ENCODE results near the gene MMP23B.

DNA sequence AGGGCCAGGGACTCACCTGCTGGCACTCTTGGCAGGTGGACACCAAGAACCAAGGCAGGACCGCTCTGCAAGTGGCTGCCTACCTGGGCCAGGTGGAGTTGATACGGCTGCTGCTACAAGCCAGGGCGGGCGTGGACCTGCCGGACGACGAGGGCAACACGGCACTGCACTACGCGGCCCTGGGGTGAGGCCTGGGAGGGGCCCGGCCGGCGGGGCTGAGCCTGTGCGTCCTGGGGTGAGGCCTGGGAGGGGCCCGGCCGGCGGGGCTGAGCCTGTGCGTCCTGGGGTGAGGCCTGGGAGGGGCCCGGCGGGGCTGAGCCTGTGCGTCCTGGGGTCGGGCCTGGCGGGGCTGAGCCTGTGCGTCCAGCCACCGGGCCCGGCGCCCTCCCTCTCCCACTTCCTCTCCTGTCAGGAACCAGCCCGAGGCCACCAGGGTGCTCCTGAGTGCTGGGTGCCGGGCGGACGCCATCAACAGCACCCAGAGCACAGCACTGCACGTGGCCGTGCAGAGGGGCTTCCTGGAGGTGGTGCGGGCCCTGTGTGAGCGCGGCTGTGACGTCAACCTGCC is 4.6 kb upstream of the MMP23B start:
- TF ChIP-seq, protein P1, sequence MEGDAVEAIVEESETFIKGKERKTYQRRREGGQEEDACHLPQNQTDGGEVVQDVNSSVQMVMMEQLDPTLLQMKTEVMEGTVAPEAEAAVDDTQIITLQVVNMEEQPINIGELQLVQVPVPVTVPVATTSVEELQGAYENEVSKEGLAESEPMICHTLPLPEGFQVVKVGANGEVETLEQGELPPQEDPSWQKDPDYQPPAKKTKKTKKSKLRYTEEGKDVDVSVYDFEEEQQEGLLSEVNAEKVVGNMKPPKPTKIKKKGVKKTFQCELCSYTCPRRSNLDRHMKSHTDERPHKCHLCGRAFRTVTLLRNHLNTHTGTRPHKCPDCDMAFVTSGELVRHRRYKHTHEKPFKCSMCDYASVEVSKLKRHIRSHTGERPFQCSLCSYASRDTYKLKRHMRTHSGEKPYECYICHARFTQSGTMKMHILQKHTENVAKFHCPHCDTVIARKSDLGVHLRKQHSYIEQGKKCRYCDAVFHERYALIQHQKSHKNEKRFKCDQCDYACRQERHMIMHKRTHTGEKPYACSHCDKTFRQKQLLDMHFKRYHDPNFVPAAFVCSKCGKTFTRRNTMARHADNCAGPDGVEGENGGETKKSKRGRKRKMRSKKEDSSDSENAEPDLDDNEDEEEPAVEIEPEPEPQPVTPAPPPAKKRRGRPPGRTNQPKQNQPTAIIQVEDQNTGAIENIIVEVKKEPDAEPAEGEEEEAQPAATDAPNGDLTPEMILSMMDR (IDR thresholded peaks at IDR 0.05) = no peak
- TF ChIP-seq POLR2A (IDR thresholded peaks at IDR 0.05) = no peak

Measured in right lobe of liver (tissue), 4 donors.